Effector CD8-positive, alpha-beta T cell (primary cell): ENCODE data around the gene CLEC2A.
"Not testable (repeated sequence)": the region's sequence is repeated elsewhere in the genome, so short reads cannot be mapped to it uniquely, and the experiment has no call there.

ENCODE experiments used
- DNase-seq: peaks from one replicate; lab custom pipeline; 2025; lab: John Stamatoyannopoulos, UW

Gene CLEC2A

DNA sequence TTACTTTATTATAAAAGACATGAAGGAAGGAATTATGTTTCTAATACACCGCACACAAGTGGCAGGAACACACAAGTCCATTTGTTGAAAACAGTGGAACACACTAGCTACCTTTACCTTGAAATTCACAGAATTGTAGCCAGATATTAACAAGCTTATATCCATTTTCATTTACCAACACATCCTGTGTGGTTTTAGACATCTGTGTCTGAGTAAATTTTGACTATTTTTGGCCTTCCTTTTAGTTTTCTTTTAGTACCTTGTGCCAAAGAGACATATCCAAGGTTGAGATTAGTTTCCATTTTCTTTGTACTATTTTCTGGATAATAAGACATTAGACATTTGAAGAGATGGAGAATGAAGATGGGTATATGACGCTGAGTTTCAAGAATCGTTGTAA is 50.9 kb downstream of the CLEC2A start, which contains the start of gene KLRF2:
KLRF2 (plus strand) TSS at position 244 of the 400 bp plus-strand sequence; CDS start at position 351, 107 bp downstream.
- DNase-seq = no peak

GRCh38 chr12:9880532-9881078 is 51.6 kb downstream of the CLEC2A start:
- DNase-seq = no peak

- DNase-seq = not testable (repeated sequence)
Observed at GRCh38 chr12:9876120-9876519, 56.0 kb downstream of the CLEC2A start.

DNA sequence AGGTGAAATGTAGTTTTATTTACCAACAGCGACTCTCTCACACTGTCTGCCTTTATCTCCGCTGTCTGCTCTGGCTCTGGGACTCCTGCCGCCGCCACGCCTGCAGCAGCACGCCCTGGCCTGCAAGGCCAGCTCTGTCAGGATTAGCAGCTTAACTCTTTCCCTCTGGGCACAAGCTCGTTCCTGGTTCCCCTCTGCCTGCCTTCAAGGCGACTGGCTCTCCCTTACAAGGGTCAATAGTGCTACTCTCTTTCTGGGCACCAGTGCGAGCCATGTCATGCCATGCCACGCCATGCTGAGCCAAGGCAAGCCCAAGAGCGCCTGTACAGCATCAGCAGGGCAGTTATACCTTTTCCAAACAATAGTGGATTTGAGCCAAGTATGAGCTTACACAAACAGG is 59.4 kb downstream of the CLEC2A start:
- DNase-seq = no peak

GRCh38 chr12:9872162-9872561 is 60.0 kb downstream of the CLEC2A start:
- no peak for DNase-seq

DNA sequence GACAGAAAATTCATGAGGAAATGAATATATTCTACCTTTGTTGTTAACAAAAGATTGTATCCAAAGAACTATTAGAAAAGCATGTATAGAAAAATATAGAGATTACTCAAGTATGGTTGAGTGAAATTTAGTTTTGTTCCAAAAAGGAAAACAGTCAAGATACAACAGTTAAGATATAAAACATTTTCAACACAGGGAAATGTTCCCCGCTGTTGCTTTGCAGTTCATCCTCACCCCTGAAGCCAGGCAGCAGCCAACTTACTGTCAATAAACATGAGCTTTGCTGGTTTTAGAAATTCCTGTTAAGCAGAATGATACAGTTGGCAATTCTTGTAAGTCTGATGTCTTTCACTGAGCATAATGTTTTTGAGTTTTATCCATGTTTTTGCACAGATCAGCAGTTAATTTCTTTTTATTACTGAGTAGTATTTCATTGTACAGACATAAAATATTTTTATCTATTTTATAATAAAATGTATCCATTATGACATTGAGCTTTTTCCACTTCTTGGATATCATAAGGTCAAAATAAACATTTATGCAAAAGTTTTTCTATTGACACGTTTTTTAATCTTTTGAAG is 61.8 kb downstream of the CLEC2A start:
- DNase-seq = no peak

DNA sequence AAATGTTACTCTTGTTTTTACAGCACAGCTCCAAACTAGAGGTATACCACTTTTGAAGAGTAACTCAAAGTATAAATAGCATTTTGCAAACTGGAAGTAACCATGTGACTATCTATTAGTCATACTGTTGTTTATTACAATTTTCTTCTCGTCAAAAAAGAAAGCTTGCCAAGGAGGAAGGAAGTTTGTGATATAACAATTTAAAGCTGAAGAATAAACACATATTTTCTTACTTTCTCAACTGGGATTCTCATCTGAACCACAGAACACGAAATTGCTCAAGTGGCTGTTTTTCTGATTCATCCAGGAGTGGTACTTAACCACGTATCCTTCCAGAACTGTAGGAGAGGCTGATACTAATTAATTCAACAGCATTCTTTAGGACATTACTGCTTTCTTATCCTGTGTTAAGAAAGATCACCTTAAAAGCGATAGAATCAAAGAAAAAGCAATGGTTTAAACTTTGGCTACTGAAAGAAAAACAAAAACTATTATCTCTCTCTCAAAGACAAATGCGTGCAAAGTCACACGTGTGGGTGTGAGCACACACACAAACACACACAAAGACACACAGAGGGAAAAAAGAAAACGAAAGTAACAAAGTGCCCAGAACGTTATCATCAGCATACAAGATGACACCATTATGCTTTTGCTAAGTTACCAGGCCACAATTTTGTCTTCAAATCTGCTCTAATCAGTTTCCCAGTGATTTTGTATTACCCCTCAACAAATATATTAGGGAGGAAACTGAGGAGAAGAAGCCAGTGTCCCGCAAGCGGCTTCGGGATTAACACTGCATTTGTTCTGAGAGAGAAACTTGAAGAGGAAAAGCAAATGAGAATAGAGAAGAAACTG is 62.6 kb downstream of the CLEC2A start, which contains the start of gene CLEC2B:
CLEC2B (minus strand) TSS at position 48 of the 855 bp plus-strand sequence.
- DNase-seq = no peak

DNA sequence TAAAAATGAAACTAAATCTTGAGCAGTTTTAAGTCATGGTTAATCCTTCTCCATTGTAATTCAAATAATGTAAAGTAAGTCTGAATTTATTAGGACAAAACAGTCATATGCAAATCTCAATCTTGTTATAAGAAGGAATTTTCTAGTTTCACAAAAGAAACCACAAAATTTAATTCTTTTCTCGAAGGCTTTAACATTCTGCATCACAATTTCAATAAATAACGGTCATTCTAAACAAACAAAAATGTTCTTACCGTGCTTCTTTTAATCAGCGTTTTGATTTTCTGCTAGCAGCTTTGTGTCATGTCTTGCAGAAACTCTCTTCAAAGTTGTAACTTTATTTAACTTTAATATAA is 63.2 kb downstream of the CLEC2A start:
- no peak for DNase-seq

DNA sequence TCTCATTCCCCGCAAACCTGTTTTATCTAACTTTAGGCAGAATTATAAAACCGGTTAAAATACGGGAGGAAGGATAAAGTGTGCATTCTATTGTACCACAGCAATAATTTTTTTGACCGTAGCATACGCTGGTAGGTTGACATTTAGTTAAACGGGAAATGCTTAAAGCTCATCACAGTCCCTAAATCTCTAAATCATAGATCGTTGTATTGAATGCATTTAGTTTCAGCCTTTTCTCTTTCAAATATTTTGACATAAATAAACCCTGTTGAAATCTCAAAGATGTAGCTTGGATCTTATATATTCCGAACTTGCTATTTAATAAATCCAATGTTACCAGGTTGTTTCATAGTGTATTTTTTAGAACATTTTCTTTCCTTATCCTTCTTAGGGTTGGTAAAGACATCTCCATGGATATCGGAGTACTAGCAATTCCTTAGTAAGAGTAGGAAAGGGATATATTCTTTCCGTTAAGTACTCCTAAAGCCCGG is 63.8 kb downstream of the CLEC2A start:
- DNase-seq = no peak

GRCh38 chr12:9867531-9867930 is 64.6 kb downstream of the CLEC2A start:
- DNase-seq = no peak

DNA sequence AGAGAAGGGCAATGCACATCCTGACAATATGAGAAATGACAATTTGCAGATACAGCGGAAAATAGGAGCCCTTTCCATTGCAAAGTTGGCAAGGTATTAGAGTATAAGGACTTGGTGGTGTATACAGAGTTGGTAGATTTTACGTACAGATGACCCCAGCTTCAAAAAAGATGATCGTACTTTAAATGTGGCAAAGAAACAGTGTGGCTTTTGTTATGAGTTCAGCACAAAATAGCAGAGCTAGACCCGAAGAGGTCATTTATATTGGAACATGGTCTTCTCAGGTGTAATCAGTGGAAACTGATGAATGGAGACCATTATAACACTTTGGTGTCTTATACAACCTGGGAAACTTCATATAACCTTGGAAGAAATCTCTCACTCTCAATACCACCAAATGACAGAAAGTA is 65.3 kb downstream of the CLEC2A start:
- DNase-seq = no peak

GRCh38 chr12:9864913-9865675 is 67.1 kb downstream of the CLEC2A start:
- DNase-seq = no peak
